IMR-90 (cell line): Measurements from ENCODE around the gene BMP7. TPM values are rescaled to one million over a fixed set of nuclear protein-coding genes. Genes with fewer than 3 reads are reported as not detected.

Source experiments
- ATAC-seq: fragments of 200-7000 bp; cut with Tn5 transposase; 2 replicates; pipeline ENCODE4 v1.9.1; 2020; ENCODE audit warnings: low read depth, mild to moderate bottlenecking, moderate library complexity
- BruUV-seq: library from RNA; stranded (reverse); fragments of 400-500 nt; replicated peaks from 2 replicates; lab custom pipeline; 2021; lab: Mats Ljungman, UMichigan
- CTCF ChIA-PET: fragments of 300-600 bp; formaldehyde crosslinking; extraction: SDS; loops from one replicate; lab custom pipeline; 2021; ENCODE audit warnings: antibody characterized with exemption; lab: Yijun Ruan, JAX
- POLR2A ChIA-PET: fragments of 300-600 bp; sonication (Branson Sonifier 250); formaldehyde crosslinking; loops from one replicate; lab custom pipeline; 2022; ENCODE audit warnings: antibody characterized with exemption; ENCODE audit not compliant: unreplicated experiment; lab: Charles Lee
- DNase-seq: peaks from one replicate; pipeline ENCODE4 v3.0.0; 2013
- H2AFZ ChIP-seq: replicated peaks from 2 replicates; pipeline ENCODE3; 2013; ENCODE audit warnings: low read length, mild to moderate bottlenecking; ENCODE audit not compliant: poor library complexity
- H2AK5ac ChIP-seq: 2 replicates; pipeline ENCODE4 v1.6.1; 2013; ENCODE audit warnings: low read depth, low read length, inconsistent platforms
- H2AK9ac ChIP-seq: replicated peaks from 2 replicates; pipeline ENCODE3; 2013; ENCODE audit warnings: mild to moderate bottlenecking, low read depth, low read length, moderate library complexity; ENCODE audit not compliant: poor library complexity
- H2BK120ac ChIP-seq: 2 replicates; pipeline ENCODE4 v1.6.1; 2013; ENCODE audit warnings: low read depth, low read length, inconsistent platforms
- H2BK15ac ChIP-seq: 3 replicates; pipeline ENCODE4 v1.6.1; 2013; ENCODE audit warnings: low read depth, low read length, inconsistent platforms
- H2BK20ac ChIP-seq: 2 replicates; pipeline ENCODE4 v1.6.1; 2013; ENCODE audit warnings: low read depth, mild to moderate bottlenecking, inconsistent platforms, low read length, moderate library complexity
- H2BK5ac ChIP-seq: 2 replicates; pipeline ENCODE4 v1.6.1; 2013; ENCODE audit warnings: mild to moderate bottlenecking, low read depth, low read length, inconsistent platforms; ENCODE audit not compliant: poor library complexity, severe bottlenecking
- H3K14ac ChIP-seq: replicated peaks from 2 replicates; pipeline ENCODE4 v1.6.1; 2013; ENCODE audit warnings: low read depth, low read length, inconsistent platforms
- H3K18ac ChIP-seq: 2 replicates; pipeline ENCODE4 v1.6.1; 2013; ENCODE audit warnings: low read depth, low read length, control low read depth
- H3K23ac ChIP-seq: 2 replicates; pipeline ENCODE4 v1.6.1; 2013; ENCODE audit warnings: low read depth, low read length, inconsistent platforms
- H3K27ac ChIP-seq: 2 replicates; pipeline ENCODE4 v1.5.1; 2013; ENCODE audit warnings: mild to moderate bottlenecking, control low read depth, low read length; ENCODE audit not compliant: insufficient read depth
- H3K27me3 ChIP-seq: 2 replicates; pipeline ENCODE4 v1.6.1; 2013; ENCODE audit warnings: low read length; ENCODE audit not compliant: control insufficient read depth, insufficient read depth
- H3K36me3 ChIP-seq: 2 replicates; pipeline ENCODE4 v1.6.1; 2013; ENCODE audit warnings: low read length, mixed read lengths; ENCODE audit not compliant: control insufficient read depth, insufficient read depth
- H3K4ac ChIP-seq: 2 replicates; pipeline ENCODE4 v1.6.1; 2013; ENCODE audit warnings: low read depth, low read length, inconsistent platforms
- H3K4me1 ChIP-seq: 2 replicates; pipeline ENCODE4 v1.6.1; 2013; ENCODE audit warnings: low read length, mixed read lengths; ENCODE audit not compliant: control insufficient read depth, insufficient read depth
- H3K4me2 ChIP-seq: 2 replicates; pipeline ENCODE4 v1.6.1; 2013; ENCODE audit warnings: low read depth, mild to moderate bottlenecking, control low read depth, low read length, moderate library complexity
- H3K4me3 ChIP-seq: 2 replicates; pipeline ENCODE4 v1.5.1; 2013; ENCODE audit warnings: low read depth, mild to moderate bottlenecking, control low read depth, low read length, moderate library complexity; ENCODE audit not compliant: insufficient read depth
- H3K56ac ChIP-seq: 2 replicates; pipeline ENCODE4 v1.6.1; 2013; ENCODE audit warnings: low read length, inconsistent platforms; ENCODE audit not compliant: insufficient read depth; ENCODE audit errors: extremely low read depth
- H3K79me1 ChIP-seq, 2 experiments: 2 replicates each; pipeline ENCODE4 v1.6.1; 2013; ENCODE audit warnings: low read length in 2 of 2, inconsistent platforms in 1 of 2, low read depth in 1 of 2
- H3K9ac ChIP-seq: 2 replicates; pipeline ENCODE4 v1.6.1; 2013; ENCODE audit warnings: low read depth, low read length, control low read depth
- H3K9me1 ChIP-seq: 2 replicates; pipeline ENCODE4 v1.6.1; 2013; ENCODE audit warnings: low read length, inconsistent platforms; ENCODE audit not compliant: insufficient read depth
- H3K9me3 ChIP-seq: 2 replicates; pipeline ENCODE4 v1.6.1; 2013; ENCODE audit warnings: low read length; ENCODE audit not compliant: control insufficient read depth, insufficient read depth
- H4K20me1 ChIP-seq: 2 replicates; pipeline ENCODE4 v1.6.1; 2013; ENCODE audit warnings: low read length, inconsistent platforms; ENCODE audit not compliant: insufficient read depth
- H4K5ac ChIP-seq: 2 replicates; pipeline ENCODE4 v1.6.1; 2013; ENCODE audit warnings: mild to moderate bottlenecking, low read depth, low read length, control low read depth
- H4K8ac ChIP-seq, 2 experiments: 2 replicates each; pipeline ENCODE4 v1.6.1; 2013; ENCODE audit warnings: low read depth in 2 of 2, low read length in 2 of 2, control low read depth in 1 of 2, inconsistent platforms in 1 of 2
- H4K91ac ChIP-seq: 2 replicates; pipeline ENCODE4 v1.6.1; 2013; ENCODE audit warnings: low read depth, low read length, inconsistent platforms; ENCODE audit not compliant: insufficient read depth
- BHLHE40 ChIP-seq: fragments of 150-350 bp; IDR thresholded peaks from 2 replicates; pipeline ENCODE4 v1.6.1; 2016; ENCODE audit warnings: mild to moderate bottlenecking, low read depth, low read length
- CEBPB ChIP-seq: IDR thresholded peaks from 2 replicates; pipeline ENCODE4 v1.6.1; 2012; ENCODE audit warnings: low read depth, low read length, improper control_type of control experiment
- CHD1 ChIP-seq: IDR thresholded peaks from 2 replicates; pipeline ENCODE4 v1.6.1; 2012; ENCODE audit warnings: low read depth, low read length, improper control_type of control experiment
- FOS ChIP-seq: fragments of 150-350 bp; IDR thresholded peaks from 2 replicates; pipeline ENCODE4 v1.6.1; 2016; ENCODE audit warnings: low read depth, low read length
- MAFK ChIP-seq: IDR thresholded peaks from 2 replicates; pipeline ENCODE4 v1.6.1; 2012; ENCODE audit warnings: low read depth, low read length, improper control_type of control experiment
- MAZ ChIP-seq: IDR thresholded peaks from 2 replicates; pipeline ENCODE4 v1.6.1; 2012; ENCODE audit warnings: low read depth, mild to moderate bottlenecking, low read length, improper control_type of control experiment, moderate library complexity, borderline replicate concordance
- MXI1 ChIP-seq: IDR thresholded peaks from 2 replicates; pipeline ENCODE4 v1.6.1; 2012; ENCODE audit warnings: low read depth, mild to moderate bottlenecking, low read length, moderate library complexity, borderline replicate concordance
- NFE2L2 ChIP-seq: fragments of 150-350 bp; IDR thresholded peaks from 2 replicates; pipeline ENCODE4 v1.6.1; 2016; ENCODE audit warnings: low read depth, mild to moderate bottlenecking, low read length
- POLR2A ChIP-seq: IDR thresholded peaks from 2 replicates; pipeline ENCODE4 v1.6.1; 2012; ENCODE audit warnings: mild to moderate bottlenecking, low read depth, low read length
- RAD21 ChIP-seq: IDR thresholded peaks from 2 replicates; pipeline ENCODE4 v1.6.1; 2012; ENCODE audit warnings: low read length, improper control_type of control experiment
- RCOR1 ChIP-seq: IDR thresholded peaks from 2 replicates; pipeline ENCODE4 v1.6.1; 2012; ENCODE audit warnings: mild to moderate bottlenecking, low read length, improper control_type of control experiment; ENCODE audit not compliant: insufficient replicate concordance
- RFX5 ChIP-seq: IDR thresholded peaks from 2 replicates; pipeline ENCODE4 v1.8.0; 2012; ENCODE audit warnings: low read depth, mild to moderate bottlenecking, low read length, moderate library complexity
- SMC3 ChIP-seq: fragments of 150-350 bp; IDR thresholded peaks from 2 replicates; pipeline ENCODE4 v1.6.1; 2016; ENCODE audit warnings: low read depth, mild to moderate bottlenecking, antibody characterized with exemption, low read length, moderate library complexity
- WGBS, 2 experiments: methylation state at CpG; one replicate each; pipeline versions ENCODE4 v1.1.5 to v1.1.7; 2013; ENCODE audit warnings: missing lambda C conversion rate in 2 of 2; ENCODE audit not compliant: insufficient read length in 1 of 2; ENCODE audit errors: extremely low coverage in 2 of 2; 5-methylcytosine and 5-hydroxymethylcytosine counted together
- dilution Hi-C: fragments of 300-500 bp; cut with HindIII; formaldehyde crosslinking; loops from one replicate; pipeline ENCODE4 v1.14.3; 2018; ENCODE audit warnings: low sequenced_read_pairs; ENCODE audit not compliant: unreplicated experiment
- in situ Hi-C: fragments of 300-500 bp; cut with MboI; formaldehyde crosslinking; loops from 3 replicates; pipeline ENCODE4 v1.14.3; 2019; ENCODE audit warnings: low sequenced_read_pairs, inconsistent platforms, mixed read lengths
- intact Hi-C: fragments of 100-400 bp; cut with micrococcal nuclease; formaldehyde crosslinking; loops from 2 replicates; pipeline ENCODE4 v1.10.0; 2022
- polyA plus RNA-seq, 3 experiments: library from polyadenylated mRNA; depleted of rRNA; stranded (reverse); fragments of >200 nt; gene quantifications; 2 replicates each; pipeline ENCODE4 v1.2.3, GENCODE V29; 2012; ENCODE audit warnings: low replicate concordance in 1 of 3
- total RNA-seq: library from RNA; depleted of rRNA; stranded (reverse); fragments of >200 nt; gene quantifications from 2 replicates; pipeline ENCODE4 v1.2.3, GENCODE V29; 2012
- TF ChIP-seq, protein P1 (sequence below): fragments of 150-350 bp; IDR thresholded peaks from 2 replicates; pipeline ENCODE4 v1.6.1; 2016; ENCODE audit warnings: low read depth, mild to moderate bottlenecking, low read length, moderate library complexity, borderline replicate concordance
- TF ChIP-seq, protein P2 (sequence below): fragments of 150-350 bp; IDR thresholded peaks from 2 replicates; pipeline ENCODE4 v1.6.1; 2017; ENCODE audit warnings: mild to moderate bottlenecking, antibody characterized with exemption, low read length, low read depth
- TF ChIP-seq, protein P3 (sequence below): conservative IDR thresholded peaks from 2 replicates; pipeline ENCODE4 v1.5.1; 2012; ENCODE audit warnings: mild to moderate bottlenecking, low read depth, low read length, improper control_type of control experiment

The BMP7 gene
- total and polyA plus RNA-seq, 2 of the 4 experiments (the other 2 are of a cell fraction) = not detected

DNA sequence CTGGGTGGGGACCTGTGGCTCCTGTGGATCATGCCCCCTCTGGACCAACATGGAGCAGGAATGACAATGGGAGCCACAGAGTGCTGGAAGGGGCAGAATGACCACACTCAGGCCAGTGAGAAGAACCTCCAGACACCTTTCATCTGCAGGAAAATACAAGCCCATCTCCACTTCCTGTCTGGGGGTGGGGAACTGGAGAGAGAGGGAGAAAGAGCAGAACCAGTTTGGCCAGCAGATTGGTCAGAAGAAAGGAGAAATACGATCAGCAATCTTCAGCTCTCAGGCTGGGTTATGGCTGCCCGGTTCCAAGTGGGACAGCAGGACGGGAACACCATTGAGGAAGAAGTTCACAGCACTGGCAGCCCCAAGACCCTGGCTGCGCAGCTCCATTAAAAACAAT is 37.0 kb downstream of the BMP7 start:
- TF ChIP-seq, protein P1, sequence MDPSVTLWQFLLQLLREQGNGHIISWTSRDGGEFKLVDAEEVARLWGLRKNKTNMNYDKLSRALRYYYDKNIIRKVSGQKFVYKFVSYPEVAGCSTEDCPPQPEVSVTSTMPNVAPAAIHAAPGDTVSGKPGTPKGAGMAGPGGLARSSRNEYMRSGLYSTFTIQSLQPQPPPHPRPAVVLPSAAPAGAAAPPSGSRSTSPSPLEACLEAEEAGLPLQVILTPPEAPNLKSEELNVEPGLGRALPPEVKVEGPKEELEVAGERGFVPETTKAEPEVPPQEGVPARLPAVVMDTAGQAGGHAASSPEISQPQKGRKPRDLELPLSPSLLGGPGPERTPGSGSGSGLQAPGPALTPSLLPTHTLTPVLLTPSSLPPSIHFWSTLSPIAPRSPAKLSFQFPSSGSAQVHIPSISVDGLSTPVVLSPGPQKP = no peak
- no peak for TF ChIP-seq RAD21
- TF ChIP-seq RCOR1 = no peak
- TF ChIP-seq, protein P2, sequence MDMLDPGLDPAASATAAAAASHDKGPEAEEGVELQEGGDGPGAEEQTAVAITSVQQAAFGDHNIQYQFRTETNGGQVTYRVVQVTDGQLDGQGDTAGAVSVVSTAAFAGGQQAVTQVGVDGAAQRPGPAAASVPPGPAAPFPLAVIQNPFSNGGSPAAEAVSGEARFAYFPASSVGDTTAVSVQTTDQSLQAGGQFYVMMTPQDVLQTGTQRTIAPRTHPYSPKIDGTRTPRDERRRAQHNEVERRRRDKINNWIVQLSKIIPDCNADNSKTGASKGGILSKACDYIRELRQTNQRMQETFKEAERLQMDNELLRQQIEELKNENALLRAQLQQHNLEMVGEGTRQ = no peak
- TF ChIP-seq NFE2L2 = no peak
- TF ChIP-seq RFX5 = no peak
- no peak for TF ChIP-seq CHD1
- no peak for TF ChIP-seq CEBPB
- TF ChIP-seq, protein P3, sequence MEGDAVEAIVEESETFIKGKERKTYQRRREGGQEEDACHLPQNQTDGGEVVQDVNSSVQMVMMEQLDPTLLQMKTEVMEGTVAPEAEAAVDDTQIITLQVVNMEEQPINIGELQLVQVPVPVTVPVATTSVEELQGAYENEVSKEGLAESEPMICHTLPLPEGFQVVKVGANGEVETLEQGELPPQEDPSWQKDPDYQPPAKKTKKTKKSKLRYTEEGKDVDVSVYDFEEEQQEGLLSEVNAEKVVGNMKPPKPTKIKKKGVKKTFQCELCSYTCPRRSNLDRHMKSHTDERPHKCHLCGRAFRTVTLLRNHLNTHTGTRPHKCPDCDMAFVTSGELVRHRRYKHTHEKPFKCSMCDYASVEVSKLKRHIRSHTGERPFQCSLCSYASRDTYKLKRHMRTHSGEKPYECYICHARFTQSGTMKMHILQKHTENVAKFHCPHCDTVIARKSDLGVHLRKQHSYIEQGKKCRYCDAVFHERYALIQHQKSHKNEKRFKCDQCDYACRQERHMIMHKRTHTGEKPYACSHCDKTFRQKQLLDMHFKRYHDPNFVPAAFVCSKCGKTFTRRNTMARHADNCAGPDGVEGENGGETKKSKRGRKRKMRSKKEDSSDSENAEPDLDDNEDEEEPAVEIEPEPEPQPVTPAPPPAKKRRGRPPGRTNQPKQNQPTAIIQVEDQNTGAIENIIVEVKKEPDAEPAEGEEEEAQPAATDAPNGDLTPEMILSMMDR = no peak
- TF ChIP-seq POLR2A = no peak
- TF ChIP-seq SMC3 = no peak
- TF ChIP-seq MAZ = no peak
- no peak for TF ChIP-seq BHLHE40
- TF ChIP-seq MXI1 = no peak
- TF ChIP-seq FOS = no peak
- TF ChIP-seq MAFK = no peak
- no peak overlapping the region for H3K9ac ChIP-seq
- H3K9me1 ChIP-seq = no peaks in the 10 kb centered on the region
- BruUV-seq = no TSS peak
- no peaks in the 10 kb centered on the region for H3K4me1 ChIP-seq
- H3K23ac ChIP-seq = no peak overlapping the region
- H3K36me3 ChIP-seq = no peaks in the 10 kb centered on the region
- peaks cover under 1% of the 10 kb centered on the region; the same call in 1 of the 2 replicates for H3K9me3 ChIP-seq
- POLR2A ChIA-PET = no interaction called here
- H2AK5ac ChIP-seq = no peak overlapping the region
- dilution Hi-C loops = no loop called here
- no peak overlapping the region for H4K5ac ChIP-seq
- CTCF ChIA-PET = no interaction called here
- no peaks in the 10 kb centered on the region for H3K27me3 ChIP-seq
- H4K20me1 ChIP-seq = no peaks in the 10 kb centered on the region
- intact Hi-C loops = no loop called here
- in situ Hi-C loops = no loop called here
- H3K4me3 ChIP-seq = no peak overlapping the region
- no peak overlapping the region for H3K18ac ChIP-seq
- no peak overlapping the region for H4K91ac ChIP-seq
- no peak overlapping the region for H2BK20ac ChIP-seq
- no peak overlapping the region for H2BK5ac ChIP-seq
- no peaks in the 10 kb centered on the region for H3K79me1 ChIP-seq
- H3K4ac ChIP-seq = no peak overlapping the region
- no peak overlapping the region for H3K27ac ChIP-seq
- H2AFZ ChIP-seq = peak overlapping the region; percentile 25
- no peak overlapping the region for H2BK120ac ChIP-seq
- H2AK9ac ChIP-seq = no peak overlapping the region
- ATAC-seq (no peak), DNase-seq (no peak)
- H3K4me2 ChIP-seq = no peak overlapping the region
- H4K8ac ChIP-seq = no peak overlapping the region
- H3K56ac ChIP-seq = no peak overlapping the region
- WGBS, 2 experiments = no CpG with 5 or more reads among the region's 4 CpGs
- H3K14ac ChIP-seq = no peak overlapping the region
- no peak overlapping the region for H2BK15ac ChIP-seq
